NCI-H1436 treated with DMSO at 0.1 percent for 48 hours (cell line): ENCODE results near the gene BICDL1.

Experiments
- DNase-seq: peaks from one replicate; lab custom pipeline; 2025; lab: John Stamatoyannopoulos, UW

BICDL1 gene

DNA sequence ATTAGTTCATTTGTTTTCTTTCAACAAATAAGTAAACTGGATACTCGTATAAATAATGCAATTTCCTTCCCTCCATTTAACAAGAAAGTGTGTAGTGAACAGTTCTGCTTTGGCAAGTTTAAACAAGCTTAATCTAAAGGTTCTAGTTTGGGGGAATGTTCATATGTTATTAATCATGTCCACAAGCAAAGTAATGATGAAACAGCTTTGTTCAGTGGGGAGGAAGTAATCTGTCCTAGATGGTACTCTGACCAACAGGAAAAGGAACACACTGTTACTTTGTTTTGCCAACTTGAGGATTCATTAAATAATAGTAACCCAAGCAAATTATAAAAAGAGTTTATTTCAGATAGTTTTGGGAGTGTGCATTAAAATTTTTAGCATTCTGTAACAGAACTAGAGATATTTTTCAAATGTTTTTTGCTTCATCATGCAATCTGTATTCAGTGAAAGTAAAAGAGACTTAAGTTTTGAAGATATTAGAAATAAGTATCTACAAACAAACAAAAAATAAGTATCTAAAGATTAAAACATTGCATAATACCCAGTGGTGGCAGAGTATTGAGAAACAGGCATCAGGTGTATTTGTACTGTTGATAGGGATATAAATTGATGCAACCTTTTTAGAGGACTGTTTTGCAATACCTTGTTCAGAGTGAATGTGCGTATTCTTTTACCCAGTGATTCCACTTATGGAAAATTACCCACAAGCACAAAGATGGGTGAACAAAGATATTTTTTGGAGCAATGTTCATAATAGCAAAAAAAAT is 66.4 kb downstream of the BICDL1 start:
- no peak for DNase-seq

DNA sequence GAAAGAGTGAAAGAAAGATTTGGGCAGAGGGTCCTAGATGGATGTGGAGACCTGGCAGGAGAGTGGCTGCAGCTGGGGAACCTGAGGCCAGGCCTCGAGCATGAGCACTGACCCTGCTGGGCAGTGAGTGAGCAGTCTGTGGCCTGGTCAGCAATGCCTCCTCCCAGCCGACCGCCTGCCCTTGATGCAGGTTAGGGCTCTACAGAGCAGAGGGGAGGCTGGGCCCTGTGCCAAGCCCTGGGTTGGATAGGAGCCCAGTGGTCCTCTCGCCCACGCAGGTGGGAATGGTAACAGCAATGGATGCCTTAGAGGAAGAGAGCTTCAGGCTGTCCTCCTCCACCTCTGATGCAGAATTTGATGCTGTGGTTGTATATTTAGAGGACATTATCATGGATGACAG is 67.7 kb downstream of the BICDL1 start:
- DNase-seq, result no peak

DNA sequence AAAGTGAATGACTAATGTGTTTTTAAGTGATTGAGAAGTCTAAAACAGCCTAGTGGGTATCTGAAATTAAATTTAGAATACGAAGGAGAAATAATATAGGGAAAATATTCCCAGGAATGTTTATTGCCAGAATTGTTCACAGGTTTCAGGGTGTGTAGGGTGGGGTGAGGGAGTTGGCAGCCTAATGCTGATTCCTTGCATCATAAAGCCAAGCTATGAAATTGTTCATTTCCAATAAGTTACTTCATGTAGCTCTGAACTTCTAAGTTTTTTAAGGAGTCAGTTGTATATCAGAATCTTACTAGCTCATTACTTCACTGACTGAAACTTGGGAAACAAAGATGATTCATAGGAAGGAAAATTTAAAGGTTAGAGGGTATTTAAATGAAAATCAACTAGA is 71.2 kb downstream of the BICDL1 start:
- DNase-seq, result no peak

GRCh38 chr12:120060717-120061116 is 71.7 kb downstream of the BICDL1 start:
- DNase-seq, result no peak

DNA sequence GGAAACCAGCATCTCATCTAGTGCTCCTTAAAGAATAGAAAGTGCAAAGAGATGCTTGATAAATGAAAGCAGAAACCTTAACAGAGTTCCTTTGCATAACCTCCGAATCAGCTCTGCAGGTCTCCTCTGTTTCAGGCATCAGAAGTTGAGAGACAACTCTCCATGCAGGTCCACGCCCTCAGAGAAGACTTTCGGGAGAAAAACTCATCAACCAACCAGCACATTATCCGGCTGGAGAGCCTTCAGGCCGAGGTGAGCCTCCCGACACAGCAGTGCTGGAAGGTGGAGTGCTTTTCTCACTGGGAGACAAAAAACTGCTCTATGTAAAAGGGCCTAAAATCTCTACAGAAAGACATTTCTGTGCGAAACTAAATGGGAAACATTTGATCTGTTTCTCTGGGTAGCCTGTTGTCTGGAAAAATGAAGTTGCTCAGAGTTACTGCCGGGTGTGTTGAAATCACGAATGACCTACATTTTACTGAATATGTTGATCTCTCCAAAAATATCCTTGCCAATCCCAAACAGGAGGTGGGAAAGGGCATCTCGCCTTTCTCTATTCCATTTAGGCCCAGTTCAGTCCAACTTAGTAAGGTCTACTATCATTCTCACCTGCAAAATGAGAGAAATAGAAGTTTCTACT is 72.7 kb downstream of the BICDL1 start:
- DNase-seq, result no peak

DNA sequence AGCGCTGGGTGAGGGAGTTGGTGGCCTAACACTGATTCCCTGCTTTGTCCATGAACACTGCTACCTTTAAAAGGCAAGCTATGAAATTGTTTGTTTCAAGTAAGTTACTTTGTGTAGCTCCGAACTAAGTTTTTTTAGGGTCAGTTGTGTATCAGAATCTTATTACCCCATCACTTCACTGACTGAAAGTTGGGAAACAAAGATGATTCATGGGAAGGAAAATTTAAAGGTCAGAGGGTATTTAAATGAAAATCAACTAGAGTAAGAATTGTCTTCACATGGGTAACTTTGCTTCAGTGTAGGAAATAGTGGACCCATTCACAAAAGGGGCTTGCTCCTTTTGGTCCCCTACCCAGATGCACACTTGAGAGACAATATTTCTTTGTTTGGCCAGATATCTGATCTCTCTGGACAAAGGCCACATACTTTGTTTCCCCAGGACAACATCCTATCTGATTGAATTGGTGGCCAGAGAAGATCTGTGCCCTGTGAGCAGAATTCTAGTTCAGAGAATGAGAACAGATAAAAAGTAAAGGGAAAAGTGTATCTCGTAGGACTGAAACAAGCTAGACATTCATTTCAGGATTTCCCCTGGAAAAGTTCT is 74.0 kb downstream of the BICDL1 start:
- DNase-seq, result no peak

GRCh38 chr12:120064054-120064940 is 75.3 kb downstream of the BICDL1 start:
- DNase-seq, result no peak

DNA sequence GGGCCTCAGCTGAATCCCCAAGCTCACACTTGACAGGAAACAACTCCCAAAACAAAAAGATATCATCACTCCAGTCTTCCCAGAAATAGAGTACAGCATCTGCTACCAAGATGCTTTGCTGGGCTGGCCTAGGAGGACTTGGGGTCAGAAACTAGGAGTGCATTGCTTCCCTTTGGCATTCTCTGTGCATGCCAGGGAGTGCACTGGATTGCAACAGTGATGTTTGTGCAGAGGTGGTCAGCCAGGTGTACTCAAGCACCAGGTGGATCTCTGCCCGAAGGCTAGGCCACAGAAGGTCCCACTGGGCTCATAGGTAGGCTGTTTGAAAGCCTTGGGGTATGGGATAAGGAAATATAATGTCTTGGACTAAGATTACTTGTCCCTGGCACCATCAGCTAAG is 76.4 kb downstream of the BICDL1 start:
- DNase-seq, result no peak

DNA sequence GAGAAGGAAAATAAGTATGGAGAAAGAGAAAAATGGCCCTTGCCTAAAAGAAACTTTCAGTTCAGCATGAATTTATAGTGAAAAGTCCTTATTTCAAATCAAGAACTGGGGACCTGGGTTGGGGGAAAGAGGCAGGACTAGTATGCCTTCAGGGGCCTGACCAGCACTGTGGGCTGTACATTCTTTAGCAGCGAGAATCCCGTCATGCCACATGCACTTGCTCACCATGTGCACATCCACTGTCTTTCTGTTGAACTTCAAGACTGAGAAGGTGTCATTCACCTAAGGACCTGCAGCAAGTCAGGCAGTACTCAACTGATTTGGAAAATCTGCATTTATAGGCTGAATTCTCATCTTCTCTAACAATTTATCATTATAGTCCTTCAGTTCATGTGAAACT is 77.3 kb downstream of the BICDL1 start:
- DNase-seq, result no peak

GRCh38 chr12:120067084-120067869 is 78.2 kb downstream of the BICDL1 start:
- DNase-seq, result no peak

DNA sequence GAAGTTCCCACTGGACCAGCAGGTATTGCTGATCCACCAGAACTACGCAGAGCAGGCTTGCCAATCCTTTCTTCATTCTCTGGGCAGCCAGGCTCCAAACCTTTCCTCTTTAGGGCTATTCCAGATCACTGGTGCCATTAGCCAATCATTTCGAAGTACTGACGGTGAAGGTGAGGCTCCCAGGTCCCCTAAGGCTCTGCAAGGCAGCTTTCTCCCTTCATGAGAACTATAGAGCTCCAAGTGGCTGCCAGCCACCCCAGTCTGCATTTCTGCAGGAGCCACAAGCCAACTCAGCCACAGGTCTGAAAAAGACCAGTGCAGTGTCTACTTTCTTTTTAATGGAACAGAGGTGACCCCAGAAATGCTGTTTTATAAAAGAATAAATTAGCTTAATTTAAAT is 78.9 kb downstream of the BICDL1 start:
- no peak for DNase-seq

DNA sequence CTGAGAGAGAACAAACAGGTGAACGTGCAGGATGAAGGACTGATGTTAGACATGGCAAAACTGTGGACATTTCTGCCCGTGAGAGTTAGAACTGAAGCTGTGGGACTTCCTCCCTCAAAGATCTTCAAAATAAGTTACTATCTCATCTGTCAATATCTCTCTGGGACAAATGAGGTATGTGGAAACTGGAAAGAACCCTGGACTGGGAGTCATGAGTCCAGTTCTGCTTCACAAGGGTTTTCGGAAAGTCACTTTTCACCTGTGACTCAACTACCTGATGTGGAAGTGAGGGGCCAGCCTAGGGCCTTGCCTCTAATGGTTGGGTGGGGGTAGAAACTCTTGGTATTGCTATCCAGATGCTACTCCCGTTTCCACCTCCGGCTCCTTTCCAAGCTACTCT is 80.2 kb downstream of the BICDL1 start:
- no peak for DNase-seq

- no peak for DNase-seq
Measured at GRCh38 chr12:120071493-120072020, 82.5 kb downstream of the BICDL1 start.

GRCh38 chr12:120072472-120073249 is 83.6 kb downstream of the BICDL1 start:
- DNase-seq, result no peak

DNA sequence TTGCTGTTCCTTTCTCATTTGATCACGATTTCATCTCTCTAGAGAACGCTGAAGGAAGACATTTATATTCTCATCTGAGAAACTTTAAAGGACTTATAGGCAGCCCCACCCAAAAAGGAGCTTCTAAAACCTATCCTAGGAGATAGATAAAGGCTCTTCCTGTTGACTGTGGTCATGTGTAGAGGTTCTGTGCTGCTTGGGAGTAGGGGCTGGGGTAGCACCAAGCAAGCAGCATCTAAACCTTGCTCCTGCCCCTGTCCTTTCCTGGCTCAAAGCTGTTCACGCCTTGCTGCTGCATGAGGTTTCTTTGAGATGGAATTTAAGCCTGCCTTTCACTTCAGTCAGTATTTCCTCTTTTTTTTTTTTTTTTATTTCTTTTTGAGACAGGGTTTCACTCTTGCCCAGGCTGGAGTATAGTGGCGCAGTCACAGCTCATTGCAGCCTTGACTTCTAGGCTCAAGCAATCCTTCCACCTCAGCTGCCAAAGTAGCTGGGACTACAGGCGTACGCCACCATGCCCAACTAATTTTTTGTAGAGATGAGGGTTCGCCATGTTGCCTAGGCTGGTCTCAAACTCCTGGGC is 86.1 kb downstream of the BICDL1 start:
- no peak for DNase-seq

DNA sequence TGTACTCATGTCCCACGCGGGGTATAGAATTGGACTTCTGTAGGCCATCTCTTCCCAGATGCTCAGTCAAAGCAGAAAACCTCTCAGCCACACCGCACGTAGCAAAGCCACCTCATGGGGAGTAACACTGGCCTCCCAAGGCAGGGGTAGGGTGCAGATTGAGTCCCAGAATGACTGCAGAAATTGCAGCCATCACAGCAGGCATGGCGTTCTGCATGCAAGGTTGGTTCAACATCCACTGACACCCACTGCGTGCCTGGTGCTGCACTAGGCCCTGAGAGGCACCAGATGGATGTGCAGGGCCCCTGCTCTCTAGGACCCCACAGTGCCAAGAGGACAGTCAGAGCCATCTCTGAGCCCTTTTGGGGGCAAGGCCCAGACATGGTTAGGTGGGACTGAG is 87.6 kb downstream of the BICDL1 start:
- no peak for DNase-seq

GRCh38 chr12:120077260-120077659 is 88.2 kb downstream of the BICDL1 start:
- no peak for DNase-seq

DNA sequence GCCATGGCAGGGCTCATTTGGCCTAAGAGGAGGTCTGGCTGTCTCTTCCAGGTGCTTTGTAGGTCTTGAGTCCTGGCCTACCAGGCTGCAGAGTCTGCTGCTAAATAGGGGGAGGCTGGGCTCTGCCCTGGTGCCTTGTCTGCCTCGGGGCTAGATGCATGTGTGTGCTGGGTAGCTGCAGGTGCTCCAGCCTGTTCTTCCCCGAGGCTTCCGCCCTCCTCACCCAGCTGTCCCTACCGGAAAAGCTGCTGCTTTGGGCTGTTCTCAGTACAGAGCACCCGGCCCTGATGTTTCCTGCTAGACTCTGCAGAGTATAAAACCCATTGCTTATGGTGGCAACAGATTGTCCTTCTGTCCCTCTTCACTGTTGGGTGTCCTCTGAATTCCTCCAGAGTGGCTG is 89.8 kb downstream of the BICDL1 start:
- no peak for DNase-seq

- no peak for DNase-seq
Measured at GRCh38 chr12:120079411-120080400, 90.7 kb downstream of the BICDL1 start.
